Liver (tissue), 9 donors: ENCODE results near the gene OCSTAMP. TPM values are rescaled to one million over a fixed set of nuclear protein-coding genes. Genes with fewer than 3 reads are reported as not detected.

Source experiments
- DNase-seq: peaks from one replicate; pipeline ENCODE4 v3.0.0-alpha.2; 2017; ENCODE audit warnings: low spot score
- H3K27ac ChIP-seq, 2 donors: one replicate each; pipeline ENCODE4 v1.7.0; 2013; ENCODE audit warnings: inconsistent platforms in 2 of 2, low read length in 2 of 2, control low read depth in 1 of 2, low read depth in 1 of 2, mild to moderate bottlenecking in 1 of 2
- H3K27me3 ChIP-seq, 4 donors: one replicate each; pipeline versions ENCODE4 v1.6.1 to v1.7.0; 2013; ENCODE audit warnings: low read length in 3 of 4, inconsistent platforms in 1 of 4, mild to moderate bottlenecking in 1 of 4, moderate library complexity in 1 of 4; ENCODE audit not compliant: control insufficient read depth in 4 of 4, insufficient read depth in 4 of 4
- H3K36me3 ChIP-seq, 4 donors: one replicate each; pipeline versions ENCODE4 v1.6.1 to v1.7.0; 2013; ENCODE audit warnings: low read length in 3 of 4, mild to moderate bottlenecking in 3 of 4, low read depth in 1 of 4, moderate library complexity in 1 of 4; ENCODE audit not compliant: control insufficient read depth in 4 of 4, insufficient read depth in 3 of 4
- H3K4me1 ChIP-seq, 4 donors: one replicate each; pipeline versions ENCODE4 v1.6.1 to v1.7.0; 2013; ENCODE audit warnings: low read length in 3 of 4, mild to moderate bottlenecking in 3 of 4, moderate library complexity in 1 of 4; ENCODE audit not compliant: control insufficient read depth in 4 of 4, insufficient read depth in 4 of 4
- H3K4me3 ChIP-seq, 3 donors: one replicate each; pipeline versions ENCODE4 v1.6.1 to v1.7.0; 2013; ENCODE audit warnings: low read length in 3 of 3, control low read depth in 1 of 3, low read depth in 1 of 3, mild to moderate bottlenecking in 1 of 3
- H3K9ac ChIP-seq, 2 donors: one replicate each; pipeline ENCODE4 v1.7.0; 2013; ENCODE audit warnings: low read length in 2 of 2, mild to moderate bottlenecking in 2 of 2, moderate library complexity in 2 of 2, control low read depth in 1 of 2, low read depth in 1 of 2
- H3K9me3 ChIP-seq, 4 donors: one replicate each; pipeline versions ENCODE4 v1.6.1 to v1.7.0; 2013; ENCODE audit warnings: low read length in 3 of 4; ENCODE audit not compliant: control insufficient read depth in 4 of 4
- EGR1 ChIP-seq, 2 donors: IDR thresholded peaks; 2 replicates each; pipeline ENCODE4 v1.6.1; 2016 to 2018; ENCODE audit warnings: antibody characterized with exemption in 2 of 2, low read depth in 2 of 2
- FOXA1 ChIP-seq: IDR thresholded peaks from 2 replicates; pipeline ENCODE4 v1.6.1; 2016; ENCODE audit warnings: antibody characterized with exemption
- FOXA2 ChIP-seq: IDR thresholded peaks from 2 replicates; pipeline ENCODE4 v1.6.1; 2016; ENCODE audit warnings: antibody characterized with exemption
- GABPA ChIP-seq, 2 donors: IDR thresholded peaks in 1 of 2; conservative IDR thresholded peaks in 1 of 2; 2 replicates each; pipeline ENCODE4 v1.6.1; 2016; ENCODE audit warnings: antibody characterized with exemption in 2 of 2, mild to moderate bottlenecking in 1 of 2, moderate library complexity in 1 of 2
- HNF4A ChIP-seq, 2 donors: conservative IDR thresholded peaks; 2 replicates each; pipeline ENCODE4 v1.6.1; 2016; ENCODE audit warnings: antibody characterized with exemption in 2 of 2, mild to moderate bottlenecking in 2 of 2
- HNF4G ChIP-seq: IDR thresholded peaks from 2 replicates; pipeline ENCODE4 v1.6.1; 2016; ENCODE audit warnings: antibody characterized with exemption
- JUND ChIP-seq, 2 donors: IDR thresholded peaks; 2 replicates each; pipeline ENCODE4 v1.6.1; 2016; ENCODE audit warnings: antibody characterized with exemption in 2 of 2
- NR2F2 ChIP-seq: IDR thresholded peaks from 2 replicates; pipeline ENCODE4 v1.6.1; 2016; ENCODE audit warnings: antibody characterized with exemption
- RXRA ChIP-seq, 2 donors: IDR thresholded peaks; 2 replicates each; pipeline ENCODE4 v1.6.1; 2017 to 2018; ENCODE audit warnings: antibody characterized with exemption in 2 of 2, mild to moderate bottlenecking in 1 of 2
- SP1 ChIP-seq: IDR thresholded peaks from 2 replicates; pipeline ENCODE4 v1.6.1; 2018; ENCODE audit warnings: antibody characterized with exemption, mild to moderate bottlenecking
- TAF1 ChIP-seq: conservative IDR thresholded peaks from 2 replicates; pipeline ENCODE4 v1.6.1; 2016; ENCODE audit warnings: antibody characterized with exemption, mild to moderate bottlenecking
- WGBS: extraction: QIAGEN DNeasy Blood & Tissue Kit; methylation state at CpG from one replicate; pipeline ENCODE4 v1.1.7; 2013; 5-methylcytosine and 5-hydroxymethylcytosine counted together
- polyA plus RNA-seq, 2 donors: library from polyadenylated mRNA; stranded (reverse) in 1 of 2; unstranded in 1 of 2; fragments of 200-250 nt in 1 of 2; fragments of >200 nt in 1 of 2; fragmentation: Nextera tagmentation in 1 of 2; extraction: Ambion mirVana in 1 of 2; gene quantifications; one replicate each; pipeline versions ENCODE4 v1.2.1 to v1.2.3, GENCODE V29; 2013 to 2015
- total RNA-seq, 2 donors: library from RNA; depleted of rRNA; stranded (reverse); fragments of >200 nt; gene quantifications; one replicate each; pipeline ENCODE4 v1.2.3, GENCODE V29; 2014
- TF ChIP-seq, protein P1 (sequence below): fragments of 150-350 bp; IDR thresholded peaks from 2 replicates; pipeline ENCODE4 v1.5.1; 2017; ENCODE audit warnings: improper control_type of control experiment, low read depth, low read length; ENCODE audit not compliant: missing input control
- TF ChIP-seq, protein P2 (sequence below): IDR thresholded peaks from 2 replicates; pipeline ENCODE4 v1.6.1; 2016; ENCODE audit warnings: antibody characterized with exemption
- TF ChIP-seq, protein P3 (sequence below): IDR thresholded peaks from 2 replicates; pipeline ENCODE4 v1.6.1; 2016; ENCODE audit warnings: antibody characterized with exemption
- donor health status: healthy.
- donor health status: healthy.
- donor health status: healthy.
- donor health status: healthy.
- donor health status: healthy.

OCSTAMP gene
- total and polyA plus RNA-seq, 4 donors: not detected

DNA sequence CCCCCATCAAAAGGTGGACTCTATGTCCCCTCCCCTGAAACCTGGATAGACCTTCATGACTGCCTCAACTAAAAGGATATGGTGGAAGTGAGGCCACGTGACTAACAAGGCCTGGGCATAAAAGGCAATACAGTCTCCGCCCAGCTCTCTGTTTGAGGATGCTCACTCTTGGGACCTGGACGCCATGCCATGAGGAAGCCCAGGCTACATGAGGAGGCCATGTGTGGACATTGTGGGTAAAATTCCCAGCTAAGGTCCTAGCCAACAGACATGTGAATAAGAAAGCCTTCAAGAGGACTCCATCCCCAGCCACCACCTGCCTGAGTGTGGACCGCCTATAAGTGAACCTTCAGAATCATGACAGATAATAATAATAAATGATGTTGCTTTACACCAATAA is 29.9 kb downstream of the OCSTAMP start:
- Histone ChIP-seq H3K36me3 (peaks cover 0 to 1% (median 0%) of the 10 kb centered on the region in 4 donors), H3K4me3 (no peak overlapping the region), H3K9me3 (no peaks in the 10 kb centered on the region), H3K4me1 (no peaks in the 10 kb centered on the region), H3K27me3 (no peaks in the 10 kb centered on the region), H3K9ac (no peak overlapping the region), H3K27ac (no peak overlapping the region)
- TF ChIP-seq, protein P1, sequence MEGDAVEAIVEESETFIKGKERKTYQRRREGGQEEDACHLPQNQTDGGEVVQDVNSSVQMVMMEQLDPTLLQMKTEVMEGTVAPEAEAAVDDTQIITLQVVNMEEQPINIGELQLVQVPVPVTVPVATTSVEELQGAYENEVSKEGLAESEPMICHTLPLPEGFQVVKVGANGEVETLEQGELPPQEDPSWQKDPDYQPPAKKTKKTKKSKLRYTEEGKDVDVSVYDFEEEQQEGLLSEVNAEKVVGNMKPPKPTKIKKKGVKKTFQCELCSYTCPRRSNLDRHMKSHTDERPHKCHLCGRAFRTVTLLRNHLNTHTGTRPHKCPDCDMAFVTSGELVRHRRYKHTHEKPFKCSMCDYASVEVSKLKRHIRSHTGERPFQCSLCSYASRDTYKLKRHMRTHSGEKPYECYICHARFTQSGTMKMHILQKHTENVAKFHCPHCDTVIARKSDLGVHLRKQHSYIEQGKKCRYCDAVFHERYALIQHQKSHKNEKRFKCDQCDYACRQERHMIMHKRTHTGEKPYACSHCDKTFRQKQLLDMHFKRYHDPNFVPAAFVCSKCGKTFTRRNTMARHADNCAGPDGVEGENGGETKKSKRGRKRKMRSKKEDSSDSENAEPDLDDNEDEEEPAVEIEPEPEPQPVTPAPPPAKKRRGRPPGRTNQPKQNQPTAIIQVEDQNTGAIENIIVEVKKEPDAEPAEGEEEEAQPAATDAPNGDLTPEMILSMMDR: no peak
- no peak for TF ChIP-seq GABPA (IDR thresholded peaks at IDR 0.05 in 1 of 2, conservative IDR thresholded peaks at IDR 0.05 in 1 of 2)
- TF ChIP-seq FOXA2: no peak
- no peak for TF ChIP-seq SP1
- no peak for TF ChIP-seq JUND (IDR thresholded peaks at IDR 0.05)
- TF ChIP-seq, protein P2, sequence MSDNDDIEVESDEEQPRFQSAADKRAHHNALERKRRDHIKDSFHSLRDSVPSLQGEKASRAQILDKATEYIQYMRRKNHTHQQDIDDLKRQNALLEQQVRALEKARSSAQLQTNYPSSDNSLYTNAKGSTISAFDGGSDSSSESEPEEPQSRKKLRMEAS: no peak
- no peak for TF ChIP-seq EGR1 (IDR thresholded peaks at IDR 0.05; ENCODE audit: low read depth in 2 of 2)
- WGBS: 88% methylated on average over 4 of the region's 4 CpGs
- no peak for DNase-seq

DNA sequence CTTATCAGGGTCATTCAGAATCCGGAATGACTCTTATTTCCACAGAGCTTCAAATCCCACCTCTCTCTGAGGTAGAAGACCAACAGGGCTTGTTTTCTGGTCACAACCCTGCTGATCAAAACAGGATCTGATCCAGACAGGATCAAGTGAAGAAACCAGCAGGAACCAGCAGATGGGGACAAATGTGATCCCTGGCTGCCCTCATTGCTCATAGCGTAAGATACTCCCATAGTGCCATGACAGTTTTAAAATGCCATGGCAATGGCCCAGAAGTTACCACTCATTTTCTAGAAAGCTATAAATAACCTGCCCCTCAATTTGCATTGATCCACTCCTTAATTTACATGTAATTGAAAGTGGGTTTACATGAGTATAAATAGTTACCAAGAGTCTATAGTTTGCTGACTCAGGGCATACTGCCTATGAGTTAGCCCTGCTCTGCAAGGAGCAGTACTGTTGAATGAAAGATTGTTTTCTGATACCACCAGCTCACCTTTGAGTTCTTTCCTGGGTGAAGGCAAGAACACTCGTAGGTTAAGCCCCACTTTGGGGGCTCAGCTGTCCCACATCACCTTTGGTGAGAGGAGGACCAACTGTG is 30.9 kb downstream of the OCSTAMP start:
- no peak for DNase-seq
- Histone ChIP-seq H3K27ac (no peak overlapping the region), H3K4me3 (no peak overlapping the region), H3K9ac (no peak overlapping the region), H3K9me3 (no peaks in the 10 kb centered on the region), H3K36me3 (peaks cover 0 to 1% (median 0%) of the 10 kb centered on the region in 4 donors), H3K4me1 (no peaks in the 10 kb centered on the region), H3K27me3 (no peaks in the 10 kb centered on the region)
- TF ChIP-seq, protein P1: no peak
- TF ChIP-seq FOXA2 (no peak), FOXA1 (no peak), RXRA (IDR thresholded peaks at IDR 0.05) (no peak), TAF1 (no peak), HNF4A (conservative IDR thresholded peaks at IDR 0.05) (no peak), GABPA (IDR thresholded peaks at IDR 0.05 in 1 of 2, conservative IDR thresholded peaks at IDR 0.05 in 1 of 2) (no peak), EGR1 (IDR thresholded peaks at IDR 0.05; ENCODE audit: low read depth in 2 of 2) (no peak), NR2F2 (no peak), HNF4G (no peak)
- TF ChIP-seq, protein P2: no peak
- TF ChIP-seq, protein P3, sequence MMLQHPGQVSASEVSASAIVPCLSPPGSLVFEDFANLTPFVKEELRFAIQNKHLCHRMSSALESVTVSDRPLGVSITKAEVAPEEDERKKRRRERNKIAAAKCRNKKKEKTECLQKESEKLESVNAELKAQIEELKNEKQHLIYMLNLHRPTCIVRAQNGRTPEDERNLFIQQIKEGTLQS: no peak
- 77% methylated on average over 3 of the region's 3 CpGs for WGBS
